22Rv1 (cell line): ENCODE data around the gene TXN.

ENCODE experiments used
- H3K27ac ChIP-seq: fragments of 450-650 bp; 2 replicates; pipeline ENCODE4 v1.5.1; 2017
- ZFX ChIP-seq: fragments of 450-650 bp; IDR thresholded peaks from 2 replicates; pipeline ENCODE4 v1.6.1; 2017; ENCODE audit warnings: antibody characterized with exemption, borderline replicate concordance
- TF ChIP-seq, protein P1 (sequence below): fragments of 450-650 bp; IDR thresholded peaks from 2 replicates; pipeline ENCODE4 v1.5.1; 2017; ENCODE audit warnings: mild to moderate bottlenecking

The TXN gene

DNA sequence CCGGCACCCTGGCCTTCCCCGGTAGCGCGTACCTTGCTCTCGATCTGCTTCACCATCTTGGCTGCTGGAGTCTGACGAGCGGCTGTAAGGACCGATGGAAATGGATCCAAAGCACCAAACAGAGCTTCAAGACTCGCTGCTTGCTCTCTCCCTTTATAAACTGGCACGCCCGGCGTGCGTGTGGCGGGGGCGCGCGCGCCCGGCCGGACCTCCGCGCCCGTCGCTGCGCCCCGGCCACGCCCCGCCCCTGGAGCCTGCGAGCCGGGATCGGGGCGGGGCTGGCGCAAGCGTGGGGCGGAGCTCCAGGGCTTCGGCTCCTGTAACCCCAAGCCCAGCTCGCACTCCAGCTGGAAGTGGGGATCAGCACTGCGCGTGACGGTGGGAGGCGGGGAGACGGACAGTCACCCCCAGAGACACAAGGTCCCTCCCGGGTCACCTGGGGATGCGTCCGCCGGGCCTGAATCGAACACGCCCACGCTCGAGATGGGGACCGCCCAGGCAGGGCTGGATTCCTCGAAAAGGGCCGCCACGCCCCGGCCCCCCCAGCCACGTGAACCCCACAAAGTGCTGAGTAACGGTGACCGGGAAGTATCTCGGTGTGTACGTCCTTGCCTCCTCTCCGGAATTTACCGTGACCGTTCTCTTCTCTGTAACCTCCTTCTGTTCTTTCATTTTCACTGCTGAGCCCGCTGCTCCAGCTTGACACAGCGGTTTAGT is at the start of gene TXN:
Gene TXN, minus strand, starts transcription at position 128 of the 717 bp plus-strand sequence. Its CDS starts 72 bp downstream, at position 56.
- peak within 1 kb of the TSS; percentile 85 for H3K27ac ChIP-seq
- no peak for TF ChIP-seq ZFX
- TF ChIP-seq, protein P1, sequence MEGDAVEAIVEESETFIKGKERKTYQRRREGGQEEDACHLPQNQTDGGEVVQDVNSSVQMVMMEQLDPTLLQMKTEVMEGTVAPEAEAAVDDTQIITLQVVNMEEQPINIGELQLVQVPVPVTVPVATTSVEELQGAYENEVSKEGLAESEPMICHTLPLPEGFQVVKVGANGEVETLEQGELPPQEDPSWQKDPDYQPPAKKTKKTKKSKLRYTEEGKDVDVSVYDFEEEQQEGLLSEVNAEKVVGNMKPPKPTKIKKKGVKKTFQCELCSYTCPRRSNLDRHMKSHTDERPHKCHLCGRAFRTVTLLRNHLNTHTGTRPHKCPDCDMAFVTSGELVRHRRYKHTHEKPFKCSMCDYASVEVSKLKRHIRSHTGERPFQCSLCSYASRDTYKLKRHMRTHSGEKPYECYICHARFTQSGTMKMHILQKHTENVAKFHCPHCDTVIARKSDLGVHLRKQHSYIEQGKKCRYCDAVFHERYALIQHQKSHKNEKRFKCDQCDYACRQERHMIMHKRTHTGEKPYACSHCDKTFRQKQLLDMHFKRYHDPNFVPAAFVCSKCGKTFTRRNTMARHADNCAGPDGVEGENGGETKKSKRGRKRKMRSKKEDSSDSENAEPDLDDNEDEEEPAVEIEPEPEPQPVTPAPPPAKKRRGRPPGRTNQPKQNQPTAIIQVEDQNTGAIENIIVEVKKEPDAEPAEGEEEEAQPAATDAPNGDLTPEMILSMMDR, result no peak

DNA sequence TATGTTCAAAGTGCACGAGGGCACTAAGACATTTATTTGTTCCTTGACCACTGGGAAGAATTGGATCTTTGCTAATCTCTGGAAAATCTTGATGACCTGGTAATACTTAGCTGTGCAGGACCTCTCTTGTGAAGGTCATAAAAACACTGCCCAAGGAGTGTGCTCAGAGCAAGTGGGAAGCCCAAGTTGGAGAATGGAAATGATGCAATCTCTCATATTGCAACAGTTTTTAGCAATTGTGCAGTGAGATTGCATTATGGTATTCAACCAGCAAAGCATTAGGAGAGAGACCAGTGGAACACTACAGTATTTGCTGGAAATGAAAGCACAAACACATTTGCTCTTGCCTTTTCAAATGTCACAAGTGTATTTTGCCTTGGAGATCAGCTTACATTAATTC is 46.8 kb upstream of the TXN start:
- no peak overlapping the region for H3K27ac ChIP-seq
- no peak for TF ChIP-seq ZFX
- TF ChIP-seq, protein P1, result no peak

DNA sequence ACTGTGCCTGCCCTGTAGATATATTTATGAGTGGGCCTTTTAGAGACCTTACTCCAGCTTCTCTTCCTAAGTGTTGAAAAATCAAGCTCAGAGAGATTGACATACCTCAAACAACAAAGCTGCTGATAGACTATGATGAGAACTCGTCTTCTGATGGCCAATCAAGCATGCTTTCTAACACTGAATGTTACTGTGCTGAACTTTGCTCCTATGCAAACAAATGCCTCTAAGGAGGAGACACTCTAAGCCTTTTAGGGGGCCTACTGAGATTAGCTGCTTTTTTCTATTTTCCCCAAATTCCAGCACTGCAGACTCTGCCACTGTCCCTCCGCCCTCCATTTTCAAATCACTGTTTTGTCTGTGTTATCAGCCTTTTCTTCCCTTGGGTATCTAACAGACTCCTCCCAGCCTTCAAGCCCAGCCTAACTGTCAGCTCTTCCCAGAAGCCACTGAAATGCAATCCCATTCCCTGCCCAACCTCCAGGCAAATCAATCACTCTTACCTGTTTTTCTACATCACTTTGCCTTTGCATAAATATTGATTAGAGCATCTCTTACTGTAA is 41.8 kb upstream of the TXN start:
- TF ChIP-seq, protein P1, result no peak
- TF ChIP-seq ZFX, result no peak
- no peak overlapping the region for H3K27ac ChIP-seq

DNA sequence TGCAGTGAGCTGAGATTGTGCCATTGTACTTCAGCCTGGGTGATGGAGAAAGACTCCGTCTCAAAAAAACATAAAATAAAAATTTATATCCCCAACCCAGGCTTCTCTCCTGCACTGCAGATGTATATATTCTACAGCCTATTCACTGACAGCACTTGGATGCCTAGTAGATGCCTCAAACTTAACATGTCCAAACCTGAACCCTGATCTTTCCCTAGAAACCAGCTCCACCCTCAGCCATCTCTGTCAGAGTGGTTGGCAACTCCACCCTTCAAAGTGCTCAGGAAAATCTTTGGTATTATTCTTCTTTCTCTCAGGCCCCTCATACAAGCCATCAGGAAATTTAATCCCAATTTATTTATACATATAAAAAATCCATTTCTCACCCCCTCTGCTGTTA is 36.9 kb upstream of the TXN start:
- no peak for TF ChIP-seq ZFX
- TF ChIP-seq, protein P1, result no peak
- H3K27ac ChIP-seq, result no peak overlapping the region

DNA sequence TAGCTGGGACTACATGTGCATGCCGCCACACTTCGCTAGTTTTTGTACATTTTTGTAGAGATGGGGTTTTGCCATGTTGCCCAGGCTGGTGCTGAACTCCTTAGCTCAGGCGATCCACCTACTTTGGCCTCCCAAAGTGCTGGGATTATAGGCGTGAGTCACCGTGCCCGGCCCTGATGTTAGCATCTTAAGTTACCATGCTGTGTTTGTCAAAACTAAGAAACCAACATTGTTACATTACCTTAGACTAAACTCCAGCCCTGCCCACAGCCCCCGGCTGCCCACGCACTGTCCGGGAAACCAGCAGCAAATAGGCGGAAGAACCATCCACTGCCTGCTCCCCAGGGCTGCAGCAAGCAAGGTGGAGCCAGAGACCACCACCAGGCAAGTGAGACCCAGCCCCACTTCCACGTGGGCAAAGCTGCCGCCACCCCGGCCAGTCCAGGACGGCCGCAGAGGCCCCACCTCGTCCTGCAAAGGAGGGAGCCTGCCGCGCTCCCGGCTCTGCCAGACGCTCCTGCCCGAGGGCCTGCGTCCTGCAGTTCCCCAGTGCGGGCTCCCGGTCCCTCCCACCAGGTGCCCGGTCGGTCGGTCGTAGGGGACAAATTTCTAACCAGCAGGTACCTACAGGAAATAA is 35.7 kb upstream of the TXN start:
- H3K27ac ChIP-seq, result no peak overlapping the region
- no peak for TF ChIP-seq ZFX
- TF ChIP-seq, protein P1, result no peak

DNA sequence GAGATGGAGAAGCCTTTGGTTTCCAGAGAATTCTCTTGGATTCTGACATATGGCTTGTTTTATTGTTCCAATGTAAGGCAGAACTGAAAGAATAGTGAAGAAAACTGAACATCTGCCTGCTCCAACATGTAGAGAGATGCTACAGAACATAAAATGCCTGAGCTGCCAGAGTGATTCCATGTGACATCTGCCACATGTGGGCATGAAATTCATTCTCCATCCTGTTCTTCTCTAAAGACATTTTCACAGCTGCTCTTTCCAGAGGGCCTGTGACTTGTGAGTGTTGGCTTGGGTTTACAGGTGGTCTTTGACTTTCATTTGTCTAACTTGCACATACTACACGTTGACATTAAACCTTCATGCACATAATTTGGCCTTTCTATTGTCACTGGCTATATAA is 33.7 kb upstream of the TXN start:
- no peak overlapping the region for H3K27ac ChIP-seq
- no peak for TF ChIP-seq ZFX
- TF ChIP-seq, protein P1, result no peak

DNA sequence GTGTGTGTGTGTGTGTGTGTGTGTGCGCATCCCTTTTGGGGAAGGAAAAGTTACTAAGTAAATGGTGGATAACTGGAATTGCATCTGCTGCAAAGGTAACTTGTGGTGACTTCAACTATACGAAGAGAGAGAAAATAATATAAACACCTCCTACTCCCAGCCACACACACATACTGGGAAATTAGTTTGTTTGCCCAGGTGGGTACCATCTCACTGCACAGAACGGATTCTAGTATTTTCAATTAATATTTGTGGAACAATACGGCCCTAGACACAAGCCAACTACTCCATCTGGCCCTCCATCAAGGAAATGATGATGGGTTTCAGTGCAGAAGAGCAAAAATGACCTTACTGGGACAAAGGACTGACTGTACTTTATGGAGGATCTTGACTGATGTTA is 32.2 kb upstream of the TXN start:
- no peak for TF ChIP-seq ZFX
- TF ChIP-seq, protein P1, result no peak
- H3K27ac ChIP-seq, result no peak overlapping the region
